Stimulated activated naive CD4-positive, alpha-beta T cell treated with Interleukin-2 at 50 U/mL for 16 hours (primary cell): Measurements from ENCODE around the gene DHH.

Experiments
- DNase-seq: peaks from one replicate; lab custom pipeline; 2025; lab: John Stamatoyannopoulos, UW

The DHH gene

DNA sequence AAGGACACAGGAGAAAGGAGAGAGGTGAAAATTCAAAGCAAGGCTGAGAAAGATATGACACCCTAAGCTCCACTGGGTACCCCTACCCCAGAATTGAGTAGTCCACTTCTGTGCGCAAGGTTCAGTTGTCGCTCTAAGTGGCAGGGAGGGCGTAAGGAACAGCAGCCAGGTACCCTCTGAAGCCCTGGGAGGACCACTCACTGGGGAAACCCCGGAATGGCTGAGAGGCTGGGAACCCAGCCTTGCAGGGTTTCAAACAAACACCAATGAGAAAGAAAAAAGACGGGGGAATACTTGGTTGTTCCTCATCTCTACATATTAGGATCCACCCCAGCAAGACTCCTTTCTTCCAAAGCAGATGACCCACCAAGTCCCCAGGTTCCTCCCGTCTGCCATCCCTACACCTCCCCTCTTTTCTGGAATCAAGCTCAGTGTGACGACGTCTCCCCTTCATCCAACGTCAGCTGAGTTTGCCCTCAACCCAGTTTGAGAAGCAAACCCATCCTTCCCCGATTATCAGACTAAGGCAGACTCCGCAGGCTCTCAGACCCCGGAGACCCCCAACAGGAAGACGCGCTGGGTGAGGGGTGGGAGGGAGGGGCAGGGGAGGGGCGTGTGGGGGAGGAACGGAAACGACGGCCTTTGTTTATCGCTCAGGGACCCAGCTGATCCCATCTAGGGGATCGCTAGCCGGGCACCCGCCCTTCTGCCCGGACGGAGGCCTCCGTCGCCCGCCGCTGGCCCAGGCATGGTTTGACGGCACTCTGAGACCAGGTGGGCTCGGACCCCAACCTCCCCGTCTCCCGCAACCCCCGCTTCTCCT, 15.3 kb upstream of the DHH start:
- DNase-seq: no peak

DNA sequence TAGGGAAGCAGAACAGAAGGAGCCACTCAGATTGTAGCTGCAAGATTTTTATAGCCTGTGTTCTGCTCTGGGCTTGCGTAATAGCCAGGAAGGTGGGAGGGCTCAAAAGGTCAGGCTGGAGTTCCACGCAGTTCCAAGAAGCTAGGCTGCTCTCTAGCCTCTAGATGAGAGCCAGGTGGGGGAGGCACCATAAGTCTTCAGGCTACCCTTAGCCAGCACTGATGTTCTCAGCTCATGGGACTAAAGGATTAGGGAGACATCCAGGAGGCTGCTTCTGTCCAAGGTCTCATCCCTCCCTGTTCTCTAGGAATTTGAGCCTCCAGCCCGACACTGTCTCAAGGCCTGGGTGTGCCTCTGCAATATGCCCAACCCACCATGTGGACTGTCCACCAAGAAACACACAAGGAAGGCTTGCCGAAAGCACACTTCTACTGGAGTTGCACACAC, 14.4 kb upstream of the DHH start:
- DNase-seq: no peak

DNA sequence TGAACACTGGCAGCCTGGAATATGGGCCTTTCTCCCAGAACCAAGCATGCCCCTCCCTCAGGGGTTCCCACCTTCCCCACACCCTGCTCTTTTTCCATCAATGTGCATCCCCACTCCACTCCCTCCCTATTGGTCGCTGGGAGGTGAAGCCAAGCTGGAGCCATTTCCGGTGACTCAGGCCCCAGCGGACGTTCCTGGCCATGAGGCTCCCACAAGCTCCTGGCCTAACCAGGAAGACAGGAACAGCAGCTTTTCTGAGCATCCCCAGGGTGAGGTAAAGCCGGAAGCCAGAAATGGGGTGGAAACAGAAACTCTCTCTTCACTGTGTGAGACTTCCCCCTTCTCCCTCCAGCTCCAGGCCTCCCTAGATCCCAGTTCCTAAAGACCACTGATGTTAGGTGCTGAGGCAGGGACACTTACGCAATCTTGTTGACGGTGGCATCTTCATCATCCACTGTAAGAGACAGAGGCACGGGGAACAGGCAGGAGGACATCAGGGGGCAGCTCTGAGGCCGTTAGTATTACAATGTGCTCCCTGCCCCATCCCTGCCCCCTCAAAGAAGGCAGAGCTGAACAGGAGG, 11.0 kb upstream of the DHH start:
- no peak for DNase-seq

DNA sequence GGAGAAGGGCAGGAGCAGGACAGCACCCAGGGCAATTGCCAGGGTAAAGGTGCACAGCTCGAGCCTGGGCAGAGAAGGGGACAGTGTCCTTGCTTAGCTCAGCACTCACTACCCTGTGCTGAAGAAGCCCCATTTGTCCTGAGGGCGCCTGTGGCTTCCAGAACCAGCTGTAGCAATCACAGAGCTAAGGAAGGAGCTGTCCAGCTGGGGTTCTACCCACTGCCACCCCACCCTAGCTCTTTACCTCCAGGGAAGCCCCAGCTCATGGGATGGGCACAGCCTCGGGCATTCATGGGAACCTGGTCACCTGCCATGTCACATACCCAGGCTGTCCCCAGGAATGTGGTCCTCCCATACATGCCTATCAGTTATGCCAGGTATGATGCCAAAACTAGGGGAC, 10.2 kb upstream of the DHH start:
- no peak for DNase-seq

DNA sequence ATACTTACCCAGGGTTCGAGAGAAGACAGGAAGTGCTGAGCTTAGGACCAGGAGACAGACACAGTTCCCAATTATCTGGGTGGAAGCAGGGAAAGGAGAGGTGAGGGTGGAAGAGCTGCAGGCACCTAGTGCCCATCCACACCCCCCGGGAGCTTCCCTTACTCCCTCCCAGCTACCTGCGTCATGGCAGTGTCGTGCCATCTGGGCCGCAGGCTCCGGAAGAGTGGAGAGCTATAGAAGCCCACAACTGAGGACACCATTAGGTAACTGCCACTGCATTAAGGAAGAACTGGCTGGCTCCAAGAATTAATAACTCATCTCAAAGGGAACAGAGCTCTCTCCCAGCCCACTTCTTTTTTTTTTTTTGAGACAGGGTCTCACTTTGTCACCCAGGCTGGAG, 5.8 kb upstream of the DHH start:
- no peak for DNase-seq

DNA sequence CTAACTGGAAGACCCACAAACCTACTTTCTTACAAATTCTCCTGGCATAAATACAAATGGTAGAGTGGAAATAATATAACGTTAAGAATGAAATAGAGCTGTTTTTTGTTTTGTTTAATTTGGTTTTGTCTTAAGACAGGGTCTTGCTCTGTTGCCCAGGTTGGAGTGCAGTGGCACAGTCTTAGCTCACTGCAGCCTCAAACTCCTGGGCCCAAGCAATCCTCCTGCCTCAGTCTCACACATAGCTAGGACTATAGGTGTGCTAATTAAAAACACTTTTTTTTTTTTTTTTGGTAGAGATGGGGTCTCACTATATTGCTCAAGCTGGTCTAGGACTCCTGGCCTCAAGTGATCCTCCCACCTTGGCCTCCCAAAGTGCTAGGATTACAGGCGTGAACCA, 4.1 kb upstream of the DHH start:
- no peak for DNase-seq

DNA sequence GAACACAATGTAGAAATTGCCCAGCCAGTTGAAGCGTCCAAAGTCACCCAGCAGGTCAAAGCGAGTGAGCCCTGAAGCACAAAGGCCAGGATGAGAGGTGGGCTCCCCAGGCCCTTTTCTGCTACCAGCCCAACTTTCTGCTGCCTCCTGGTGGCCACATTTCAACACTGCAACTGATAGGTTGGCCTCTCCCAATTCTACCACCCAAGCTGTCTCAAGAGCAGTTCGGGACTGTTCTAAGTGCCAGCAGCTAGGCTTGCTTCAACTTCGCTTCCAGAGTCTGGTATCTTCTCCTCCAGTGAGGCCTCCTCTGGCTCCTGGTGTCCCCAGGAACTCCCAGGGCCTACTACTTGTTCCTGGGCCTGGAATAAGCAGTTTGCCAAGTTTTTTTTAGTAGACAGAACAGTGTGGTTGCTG, 3.4 kb upstream of the DHH start:
- peak; percentile 54 for DNase-seq

DNA sequence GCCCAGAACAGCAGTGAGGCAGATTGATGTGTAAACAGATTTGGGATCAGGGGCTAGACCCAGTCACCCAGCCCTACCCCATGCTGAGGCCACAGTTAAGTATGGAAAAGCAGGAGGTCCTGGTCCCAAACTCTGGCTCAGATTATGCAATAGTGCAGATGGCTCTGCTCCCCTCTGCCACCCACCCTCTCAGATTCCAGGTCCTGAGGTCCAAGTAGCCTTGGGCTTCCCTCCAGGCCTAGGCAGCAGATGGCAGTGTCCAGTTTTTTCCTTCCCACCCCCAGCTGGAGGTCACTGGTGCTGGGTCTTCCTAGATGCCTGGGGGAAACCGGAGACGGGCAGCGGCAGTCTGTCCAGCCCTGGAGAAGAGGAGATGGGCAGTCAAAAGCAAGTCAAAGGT, 2.8 kb upstream of the DHH start:
- no peak for DNase-seq

DNA sequence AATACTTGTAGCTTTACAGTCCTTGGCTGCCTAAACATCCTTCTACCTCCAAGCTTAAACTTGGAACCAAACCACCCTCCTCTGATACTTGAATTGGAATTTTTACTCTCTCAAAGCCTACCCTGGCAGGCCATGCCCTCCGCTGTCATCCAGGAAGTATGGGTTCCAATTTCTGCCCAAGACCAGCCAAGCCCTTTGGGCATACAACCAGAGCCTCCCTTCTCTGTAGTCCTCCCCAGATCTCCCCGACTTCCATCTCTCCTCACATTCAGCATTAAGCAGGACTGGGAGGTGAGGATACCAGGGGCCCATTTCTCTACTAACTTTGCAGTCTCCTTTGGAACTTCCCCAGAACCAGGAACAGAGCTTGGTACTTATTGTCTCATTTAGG, 369 bp upstream of the DHH start:
- DNase-seq: no peak

DNA sequence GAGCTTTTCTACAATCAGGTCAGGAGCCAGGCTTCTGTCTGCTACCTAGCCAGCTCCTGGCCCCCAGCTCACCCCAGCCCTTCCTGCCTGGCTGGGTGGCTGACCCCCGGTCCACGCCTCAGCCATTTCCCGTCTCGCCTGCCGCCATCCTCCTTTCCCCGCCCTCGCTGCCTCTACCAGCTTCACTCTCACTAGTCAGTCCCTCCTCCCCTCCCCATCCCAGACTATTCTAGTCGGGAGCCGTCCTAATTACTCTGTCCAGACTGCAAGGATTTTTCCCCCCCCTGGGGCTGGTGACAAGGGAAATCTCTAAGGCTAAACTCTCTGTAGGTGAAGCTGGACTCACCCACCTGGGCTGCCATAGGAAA, 825 bp downstream of the DHH start:
- DNase-seq: no peak

DNA sequence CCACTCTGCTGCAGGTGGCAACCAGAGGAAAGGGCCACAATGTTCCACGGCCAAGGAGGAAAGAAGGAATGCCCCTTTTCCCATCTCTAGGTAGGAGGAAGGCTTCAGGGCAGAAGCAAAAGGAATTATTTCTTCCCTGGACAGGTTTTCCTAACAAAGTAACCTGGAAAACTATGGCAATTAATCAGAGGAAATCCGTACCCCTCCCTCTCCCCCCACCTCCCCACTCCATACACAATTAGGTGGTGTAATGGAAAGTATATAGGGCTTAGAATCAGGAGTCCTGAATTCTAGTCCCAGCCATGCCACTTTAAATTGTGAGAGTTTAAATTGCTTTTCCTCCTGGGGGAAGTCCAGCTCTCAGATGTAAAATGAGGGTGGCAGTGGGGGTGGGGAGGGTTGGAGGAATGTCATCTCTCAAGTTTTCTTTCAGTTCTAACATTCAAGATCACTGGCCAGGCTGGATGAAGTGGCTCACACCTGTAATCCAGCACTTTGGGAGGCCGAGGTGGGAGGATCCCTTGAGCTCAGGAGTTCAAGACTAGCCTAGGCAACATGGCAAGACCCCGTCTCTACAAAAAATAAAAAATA, 1.7 kb downstream of the DHH start:
- DNase-seq: no peak

DNA sequence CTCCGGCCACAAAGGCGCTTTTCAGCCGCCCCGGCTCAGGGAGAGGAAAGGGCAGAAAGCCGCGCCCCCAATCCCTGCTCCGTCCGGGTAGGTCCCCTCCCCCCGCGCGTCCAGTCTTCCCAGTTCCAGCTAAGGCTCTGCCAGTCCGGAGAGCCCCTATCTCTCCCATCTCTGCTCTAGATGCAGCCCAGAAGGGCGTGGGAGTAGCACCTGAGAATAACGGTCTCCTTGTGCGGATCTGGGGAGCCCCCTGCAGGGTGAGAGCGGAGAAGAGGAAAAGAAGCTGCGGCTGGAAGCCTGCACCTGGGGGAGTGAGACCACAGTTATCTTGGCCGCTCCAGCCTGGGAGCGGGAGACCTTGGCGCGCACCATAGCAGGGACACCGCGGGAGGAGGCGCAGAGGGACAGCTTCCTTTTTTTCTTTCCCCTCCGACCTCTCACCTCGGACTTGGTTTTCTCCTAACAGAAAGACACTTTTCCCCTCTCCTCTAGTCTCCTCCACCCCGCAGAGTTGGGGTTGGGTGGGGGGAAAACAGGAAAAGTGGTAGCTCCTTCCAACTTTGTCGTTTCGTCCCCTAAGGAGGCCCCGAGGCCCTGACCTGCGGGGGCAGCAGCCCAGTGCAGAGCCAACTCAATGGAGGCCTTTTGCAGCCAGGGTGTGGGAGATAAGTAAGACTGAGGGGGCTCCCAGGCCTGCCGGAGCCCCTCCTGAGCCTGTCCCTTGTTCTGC, 2.4 kb downstream of the DHH start:
- peak; percentile 60 for DNase-seq

DNA sequence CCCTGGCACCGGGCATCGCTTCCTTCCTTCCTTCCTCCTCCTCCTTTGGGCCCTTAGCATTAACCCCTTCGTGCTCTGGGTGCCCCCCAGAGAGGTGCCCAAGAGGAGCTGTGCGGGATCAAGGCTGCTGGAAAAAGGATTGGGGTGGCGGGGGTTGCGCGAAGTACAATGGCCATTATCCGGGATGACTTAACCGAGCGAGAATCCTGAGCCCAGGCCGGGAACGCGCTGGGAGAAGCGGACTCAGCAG, 2.8 kb downstream of the DHH start:
- no peak for DNase-seq

DNA sequence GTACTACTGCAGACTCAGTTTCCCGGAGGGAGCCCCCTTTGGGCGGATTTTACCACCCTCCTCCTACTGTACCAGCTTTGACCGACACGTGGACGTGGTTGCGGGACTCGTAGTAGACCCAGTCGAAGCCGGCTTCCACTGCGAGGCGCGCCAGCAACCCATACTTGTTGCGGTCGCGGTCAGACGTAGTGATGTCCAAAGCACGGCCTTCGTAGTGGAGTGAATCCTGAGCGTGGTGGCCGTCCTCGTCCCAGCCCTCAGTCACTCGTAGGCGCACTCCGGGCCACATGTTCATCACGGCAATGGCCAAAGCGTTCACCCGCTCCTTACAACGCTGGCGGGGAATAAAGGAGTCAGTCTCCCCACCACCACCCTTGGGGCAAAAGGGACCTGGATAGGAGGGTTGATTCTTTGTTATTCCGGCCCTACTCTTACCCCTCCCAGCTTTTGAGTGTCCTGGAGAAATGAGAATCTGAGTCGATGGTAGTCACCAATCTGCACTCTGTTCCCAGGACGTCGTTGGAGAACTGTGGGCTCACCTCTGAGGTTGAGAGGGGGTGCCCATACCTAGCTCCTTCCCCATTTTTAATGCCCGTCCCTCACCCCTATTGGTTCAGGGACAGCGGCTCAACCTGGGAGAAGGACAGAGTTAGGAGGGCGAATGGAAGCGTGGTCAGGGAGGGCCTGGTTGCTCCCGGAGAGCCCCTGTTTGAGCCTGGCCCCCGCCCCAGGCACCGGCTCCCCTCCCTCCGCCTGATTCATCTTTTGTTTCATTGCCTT, 3.4 kb downstream of the DHH start:
- DNase-seq: no peak

DNA sequence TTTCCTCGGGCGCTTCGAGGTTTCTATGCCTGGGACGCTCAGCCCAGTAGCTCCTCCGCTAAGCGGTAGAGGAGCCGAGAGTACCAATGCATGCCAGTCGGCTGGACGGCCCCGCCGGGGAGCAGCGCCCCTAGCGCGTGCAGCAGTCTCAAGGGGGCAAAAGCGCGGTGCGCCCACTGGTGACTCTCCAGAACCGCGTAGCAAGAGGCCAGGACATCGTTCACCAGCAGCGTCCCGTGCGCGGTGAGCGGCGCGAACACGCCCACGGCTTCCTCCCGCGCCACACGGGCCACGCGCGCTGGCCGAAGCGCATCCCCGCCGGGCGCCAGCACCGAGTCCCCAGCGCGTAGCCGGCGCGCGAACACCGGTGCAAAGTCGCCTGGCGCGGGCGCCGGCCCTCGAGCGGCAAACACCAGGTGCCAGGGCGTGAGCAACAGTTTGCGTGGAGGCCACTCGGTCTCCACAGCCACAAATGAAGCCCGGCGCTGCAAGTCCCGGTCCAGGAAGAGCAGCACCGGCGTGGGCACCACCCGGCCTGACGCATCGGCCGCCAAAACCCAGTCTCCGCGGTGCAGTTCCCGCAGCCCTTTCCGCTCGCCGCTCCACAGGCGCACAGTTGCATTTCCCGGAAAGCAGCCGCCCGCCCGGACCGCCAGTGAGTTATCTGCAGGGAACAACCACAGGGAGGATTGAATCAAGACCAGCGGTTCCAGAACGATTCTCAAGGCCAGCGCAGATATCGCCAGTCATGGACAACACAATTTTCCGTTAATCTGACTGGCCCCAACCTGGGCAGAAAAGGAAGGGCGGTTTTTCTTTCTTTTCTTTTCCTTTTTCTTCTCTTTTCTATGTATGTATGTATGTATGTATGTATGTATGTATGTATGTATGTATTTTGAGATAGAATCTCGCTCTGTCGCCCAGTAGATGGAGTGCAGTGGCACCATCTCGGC, 4.5 kb downstream of the DHH start:
- peak; percentile 22 for DNase-seq

DNA sequence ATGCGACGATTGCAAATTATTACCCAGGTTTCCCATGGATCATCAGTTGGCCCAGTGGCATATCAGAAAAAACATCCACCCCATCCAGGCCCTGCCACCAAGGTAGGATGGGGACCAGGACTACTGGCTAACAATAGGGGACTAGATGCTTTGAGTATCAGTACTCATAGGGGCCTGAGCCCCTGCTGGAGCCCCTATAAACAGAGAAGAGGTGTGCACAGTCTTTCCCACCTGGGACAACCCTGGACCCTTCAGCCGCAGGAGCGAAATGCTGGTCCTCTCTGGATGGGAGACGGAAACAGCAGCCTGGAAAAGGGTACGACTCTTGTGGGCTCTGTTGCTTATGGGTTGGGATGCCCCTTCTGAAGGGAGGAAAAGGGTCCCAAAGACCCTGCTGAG, 5.7 kb downstream of the DHH start:
- no peak for DNase-seq

DNA sequence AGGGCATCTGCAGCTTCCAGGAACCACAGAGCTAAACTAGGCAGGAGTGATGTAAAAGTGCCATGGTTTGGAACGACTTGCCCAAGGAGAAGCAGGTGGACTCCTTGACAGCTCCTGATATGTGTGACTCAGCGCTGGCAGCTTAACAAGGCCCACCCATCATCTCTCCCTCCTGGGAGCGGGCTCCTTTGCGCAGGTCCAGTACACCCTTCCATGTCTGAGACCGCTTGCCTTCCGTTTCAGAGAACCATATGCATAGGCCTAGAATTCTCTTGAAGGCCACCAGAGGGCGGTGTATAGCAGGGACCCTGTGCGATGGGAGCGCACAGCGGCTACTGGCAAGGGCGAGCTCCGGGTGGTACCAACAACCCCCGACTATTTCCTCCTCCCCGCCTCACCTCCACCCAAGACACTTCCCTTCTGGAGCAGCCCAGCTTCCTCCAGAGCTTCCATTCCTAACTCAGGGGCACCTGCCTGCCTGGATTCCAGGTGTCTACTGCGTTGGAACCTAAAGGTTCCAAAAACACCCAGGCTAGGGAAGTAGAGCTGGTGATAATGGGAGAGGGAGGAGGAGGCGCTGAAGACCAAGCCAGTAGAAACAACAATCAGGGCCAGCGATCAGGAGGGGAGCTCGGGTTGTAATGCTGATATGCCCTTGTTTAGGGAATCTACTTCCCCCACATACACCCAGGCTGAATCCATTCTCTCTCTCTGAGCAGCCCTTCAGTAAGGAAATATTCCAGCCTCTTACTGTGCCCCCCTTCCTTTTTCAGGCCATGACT, 6.3 kb downstream of the DHH start:
- peak; percentile 52 for DNase-seq

DNA sequence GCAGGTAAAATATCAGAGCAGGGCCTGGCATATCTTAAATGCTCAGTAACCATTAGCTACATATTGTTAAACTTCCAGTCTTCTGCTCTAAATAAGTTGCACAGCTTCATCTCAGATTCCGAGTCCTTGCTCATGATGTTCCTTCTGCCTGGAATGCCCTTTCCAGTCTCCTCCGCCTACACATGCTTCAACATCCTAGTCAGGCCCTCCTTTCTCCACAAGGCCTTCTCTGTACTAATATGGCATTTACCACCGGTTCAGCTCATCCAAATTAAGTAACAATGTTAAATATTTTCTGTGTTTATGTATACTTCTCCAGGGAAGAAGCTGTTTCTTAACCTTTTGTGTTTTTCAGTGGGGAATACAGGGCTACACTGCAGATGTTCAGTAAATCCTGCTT, 8.5 kb downstream of the DHH start:
- DNase-seq: no peak

DNA sequence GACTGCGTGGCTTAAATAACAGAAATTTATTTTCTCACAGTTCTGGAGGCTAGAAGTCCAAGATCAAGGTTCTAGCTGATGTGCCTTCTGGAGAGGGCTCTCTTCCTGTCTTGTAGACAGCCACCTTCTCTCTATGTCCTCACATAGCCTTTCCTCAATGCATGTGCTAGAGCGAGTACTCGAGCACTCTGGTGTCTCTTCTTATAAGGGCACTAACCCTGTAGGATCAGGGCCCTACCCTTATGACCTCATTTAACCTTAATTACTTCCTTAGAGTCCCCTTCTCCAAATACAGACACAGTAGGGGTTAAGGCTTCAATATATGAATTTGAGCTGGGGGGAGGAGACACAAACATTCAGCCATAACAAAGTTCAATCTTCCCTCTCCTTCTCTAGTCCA, 10.2 kb downstream of the DHH start:
- DNase-seq: no peak

DNA sequence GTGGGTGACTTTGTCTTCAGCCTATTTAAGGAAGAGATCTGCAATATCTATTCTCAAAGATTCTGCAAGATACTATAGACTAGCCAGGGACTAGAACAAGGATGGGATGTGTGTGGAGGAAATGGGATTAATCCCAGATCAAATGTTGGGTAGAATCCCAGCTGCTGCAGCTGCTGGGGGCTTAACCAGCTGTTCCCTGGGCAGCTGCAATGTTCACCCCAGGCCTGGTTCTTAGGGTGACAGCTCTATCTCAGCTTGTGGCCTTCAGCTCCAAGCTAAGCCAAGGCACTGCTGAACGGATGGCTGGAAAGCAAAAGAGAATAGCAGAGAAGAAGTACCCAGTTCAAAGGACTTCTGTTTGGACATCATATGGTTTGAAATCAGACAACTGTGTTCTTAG, 14.8 kb downstream of the DHH start:
- DNase-seq: no peak

DNA sequence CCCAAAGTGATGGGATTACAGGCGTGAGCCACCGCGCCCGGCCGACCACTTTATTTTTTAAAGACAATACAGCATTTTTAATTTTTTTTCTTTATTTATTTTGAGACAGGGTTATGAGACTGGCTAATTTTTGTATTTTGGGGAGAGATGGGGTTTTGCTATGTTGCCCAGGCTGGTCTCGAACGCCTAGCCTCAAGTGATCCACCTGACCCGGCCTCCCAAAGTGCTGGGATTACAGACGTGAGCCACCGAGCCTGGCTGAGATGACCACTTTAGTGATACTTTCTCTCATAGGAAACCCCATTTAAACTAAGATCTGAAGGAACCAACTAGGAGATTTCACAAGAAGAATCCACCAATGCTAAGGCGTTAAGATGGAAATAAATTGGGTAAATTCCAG, 23.6 kb downstream of the DHH start:
- no peak for DNase-seq
